NCI-H2196 treated with DMSO at 0.1 percent for 48 hours (cell line): ENCODE measurements around the gene VAV2.
A peak's percentile ranks its signal among the peaks of the same experiment; 100 is the strongest.

Source experiments
- DNase-seq: peaks from one replicate; lab custom pipeline; 2025; ENCODE audit not compliant: unreplicated experiment; lab: John Stamatoyannopoulos, UW

Gene VAV2

GRCh38 chr9:133737774-133738639 is 254.1 kb downstream of the VAV2 start, which contains the start of gene SARDH:
SARDH (minus strand) TSS chr9:133738352; CDS start chr9:133734173, 4,179 bp downstream.
- DNase-seq, result peak; percentile 74

GRCh38 chr9:133737071-133737773 is 254.9 kb downstream of the VAV2 start:
- peak; percentile 71 for DNase-seq

DNA sequence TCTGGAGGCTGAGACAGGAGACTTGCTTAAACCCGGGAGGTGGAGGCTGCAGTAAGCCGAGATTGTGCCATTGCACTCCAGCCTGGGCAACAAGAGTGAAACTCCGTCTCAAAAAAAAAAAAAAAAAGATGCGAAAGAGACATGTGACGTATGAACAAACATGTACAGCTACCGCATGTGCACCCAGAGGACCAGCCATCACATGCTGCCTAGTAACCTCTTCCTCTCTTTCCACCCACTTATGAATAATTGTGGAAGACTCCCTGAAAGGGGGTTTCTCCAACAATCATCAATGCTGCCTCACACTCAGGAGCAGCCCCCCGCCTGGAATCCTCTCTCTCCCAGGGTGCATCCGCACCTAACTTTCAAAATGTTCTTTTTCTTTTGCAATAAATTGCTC is 256.2 kb downstream of the VAV2 start:
- DNase-seq, result no peak

DNA sequence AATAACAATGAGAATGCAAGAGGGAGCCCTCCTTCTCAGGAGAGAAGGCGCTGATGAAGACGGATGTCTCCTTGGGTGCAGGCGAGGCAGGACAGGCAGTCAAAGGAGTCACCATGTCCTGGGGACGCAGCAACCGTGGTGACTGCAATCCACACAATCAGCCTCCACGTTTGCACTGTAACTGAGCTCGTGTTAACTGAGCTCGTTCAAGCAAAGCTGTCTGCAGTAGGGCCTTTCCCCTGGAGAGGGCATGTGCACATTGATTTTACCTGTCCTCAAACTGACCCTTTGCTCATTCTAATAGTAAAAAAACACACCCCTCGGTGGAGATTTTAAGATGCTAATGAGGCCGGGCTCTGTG is 256.7 kb downstream of the VAV2 start:
- DNase-seq, result no peak

DNA sequence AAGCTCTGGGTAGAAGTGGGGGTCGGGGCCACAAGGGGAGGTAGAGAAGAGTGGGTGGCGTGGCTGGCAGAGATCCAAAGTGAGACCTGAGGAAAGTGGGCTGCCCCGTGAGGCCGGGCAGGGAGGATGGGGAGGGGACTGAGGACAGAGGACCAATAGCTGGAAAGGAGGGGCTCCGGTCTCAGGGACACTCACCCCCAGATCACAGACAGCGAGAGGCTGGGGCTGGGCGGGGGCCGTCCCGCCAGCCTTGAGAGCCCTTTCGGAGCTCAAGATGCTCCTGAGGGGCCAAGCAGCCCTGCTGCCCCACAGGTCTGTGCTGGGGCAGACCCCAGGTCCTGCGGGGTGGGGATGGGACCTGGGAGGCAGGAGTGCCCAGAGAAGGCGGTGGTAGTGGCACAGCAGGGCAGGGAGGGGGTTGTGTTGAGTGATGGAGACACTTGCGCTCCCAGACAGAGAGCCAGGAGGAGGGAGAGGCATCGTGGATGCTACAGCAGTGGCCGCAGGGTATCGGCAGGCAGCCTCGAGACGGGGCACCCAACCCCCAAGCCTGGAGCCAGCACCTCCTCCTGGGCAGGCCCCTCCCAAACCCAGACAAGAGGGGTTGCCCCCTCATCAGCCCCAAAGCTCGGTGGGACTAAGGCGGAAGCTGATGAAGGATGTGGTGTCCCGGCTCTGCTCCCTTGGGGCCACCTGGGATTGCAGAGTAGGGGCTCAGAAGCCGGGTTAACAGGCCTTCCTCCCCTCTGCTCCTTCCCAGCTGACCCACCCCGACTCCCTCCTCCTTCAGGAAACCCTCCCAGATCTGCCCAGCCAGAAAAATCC is 257.3 kb downstream of the VAV2 start:
- no peak for DNase-seq

DNA sequence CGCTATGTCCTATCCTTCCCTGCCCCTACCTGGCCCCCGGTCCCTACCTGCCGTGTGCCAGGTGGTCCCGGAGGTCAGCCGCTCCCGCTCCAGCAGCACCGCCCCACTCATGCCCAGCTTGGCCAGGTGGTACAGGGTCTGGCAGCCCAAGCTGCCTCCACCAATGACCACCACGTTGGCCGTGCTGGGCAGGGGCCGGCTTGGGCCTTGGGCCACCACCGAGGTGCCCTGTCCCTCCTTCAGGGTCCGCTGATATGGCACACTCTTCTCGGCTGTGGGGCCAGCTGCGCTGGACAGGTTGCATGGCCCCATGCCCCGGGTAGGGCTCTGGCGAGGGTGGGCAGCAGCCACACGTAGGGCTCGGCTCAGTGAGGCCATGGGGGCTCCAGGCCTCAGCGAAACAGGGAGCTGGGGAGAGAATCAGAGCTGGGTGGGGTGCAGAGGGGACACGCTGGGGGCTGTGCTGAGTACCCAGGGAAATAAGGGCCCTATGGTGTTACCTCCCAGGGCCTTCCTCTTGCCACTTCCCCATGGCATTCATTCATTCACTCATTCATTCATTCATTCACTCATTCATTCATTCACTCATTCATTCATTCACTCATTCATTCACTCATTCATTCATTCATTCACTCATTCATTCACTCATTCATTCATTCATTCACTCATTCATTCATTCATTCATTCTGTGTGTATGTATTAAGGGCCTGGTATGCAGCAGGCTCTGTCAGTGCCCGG is 258.2 kb downstream of the VAV2 start:
- DNase-seq, result no peak

GRCh38 chr9:133733421-133733795 is 258.7 kb downstream of the VAV2 start:
- no peak for DNase-seq

- DNase-seq, result no peak
Measured at GRCh38 chr9:133732639-133733408, 259.3 kb downstream of the VAV2 start.

- peak; percentile 95 for DNase-seq
Measured at GRCh38 chr9:133731876-133732638, 260.1 kb downstream of the VAV2 start.

DNA sequence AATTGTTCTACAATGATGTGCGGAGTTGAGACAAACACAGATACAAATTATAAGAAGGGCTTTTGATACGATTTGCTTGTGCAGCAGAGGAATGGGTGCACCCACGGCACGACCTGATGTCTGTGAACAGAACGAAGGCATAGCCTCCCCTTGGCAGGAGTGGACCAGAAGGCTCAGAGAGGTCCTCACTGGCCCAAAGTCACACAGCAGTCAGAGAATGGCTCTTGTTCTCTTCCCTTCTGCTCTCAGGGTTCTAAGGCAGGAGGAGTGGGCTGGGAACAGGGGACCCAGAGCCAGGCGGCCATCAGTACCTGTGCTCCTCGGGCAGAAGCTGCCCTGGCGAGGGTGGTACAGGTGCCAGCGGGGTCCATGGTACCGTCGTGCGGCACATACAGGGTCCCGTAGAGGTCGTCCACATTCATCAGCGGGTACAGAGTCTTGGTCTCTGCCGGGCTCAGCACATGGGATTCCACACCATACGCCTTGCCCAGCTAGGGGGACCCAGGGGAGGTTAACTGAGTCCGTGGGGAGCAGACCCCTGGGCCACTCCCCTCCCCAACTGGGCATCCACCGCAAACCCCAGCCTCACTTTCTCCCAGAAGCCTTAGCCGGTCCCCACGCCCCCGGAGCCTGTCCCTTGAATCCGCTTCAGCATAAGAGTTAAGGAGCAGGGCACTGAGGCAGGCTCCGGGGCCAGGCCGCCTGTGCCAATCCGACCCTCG is 261.0 kb downstream of the VAV2 start:
- no peak for DNase-seq

DNA sequence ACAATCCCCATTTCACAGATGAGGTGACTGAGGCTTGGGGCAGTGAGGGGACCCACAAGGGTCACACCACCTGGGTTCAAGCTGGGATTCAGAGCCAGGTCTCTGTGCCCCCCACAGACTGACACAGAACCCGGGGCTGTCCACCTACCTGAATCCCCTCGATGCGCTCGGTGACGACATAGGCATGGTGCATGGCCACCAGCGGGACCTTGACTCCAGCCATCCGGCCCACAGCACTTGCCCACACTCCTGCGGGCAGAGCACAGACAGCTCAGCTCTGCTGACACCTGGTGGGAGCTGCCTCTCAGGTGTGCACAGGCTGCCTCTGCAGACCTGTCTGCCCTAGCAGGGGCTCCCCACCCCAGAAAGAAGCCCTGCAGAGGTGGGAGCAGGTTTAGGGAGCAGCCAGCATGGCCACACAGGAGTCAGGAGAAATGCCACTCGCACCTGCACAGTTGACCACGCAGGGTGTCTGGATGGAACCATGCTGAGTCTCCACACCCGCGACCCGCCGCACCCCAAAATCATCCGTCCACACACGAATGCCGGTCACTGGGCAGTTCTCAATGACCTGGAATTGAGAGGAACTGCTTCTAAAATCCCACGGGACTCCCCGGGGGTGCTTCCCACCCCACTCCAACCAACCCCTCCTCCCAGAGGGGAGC is 262.4 kb downstream of the VAV2 start:
- no peak for DNase-seq

DNA sequence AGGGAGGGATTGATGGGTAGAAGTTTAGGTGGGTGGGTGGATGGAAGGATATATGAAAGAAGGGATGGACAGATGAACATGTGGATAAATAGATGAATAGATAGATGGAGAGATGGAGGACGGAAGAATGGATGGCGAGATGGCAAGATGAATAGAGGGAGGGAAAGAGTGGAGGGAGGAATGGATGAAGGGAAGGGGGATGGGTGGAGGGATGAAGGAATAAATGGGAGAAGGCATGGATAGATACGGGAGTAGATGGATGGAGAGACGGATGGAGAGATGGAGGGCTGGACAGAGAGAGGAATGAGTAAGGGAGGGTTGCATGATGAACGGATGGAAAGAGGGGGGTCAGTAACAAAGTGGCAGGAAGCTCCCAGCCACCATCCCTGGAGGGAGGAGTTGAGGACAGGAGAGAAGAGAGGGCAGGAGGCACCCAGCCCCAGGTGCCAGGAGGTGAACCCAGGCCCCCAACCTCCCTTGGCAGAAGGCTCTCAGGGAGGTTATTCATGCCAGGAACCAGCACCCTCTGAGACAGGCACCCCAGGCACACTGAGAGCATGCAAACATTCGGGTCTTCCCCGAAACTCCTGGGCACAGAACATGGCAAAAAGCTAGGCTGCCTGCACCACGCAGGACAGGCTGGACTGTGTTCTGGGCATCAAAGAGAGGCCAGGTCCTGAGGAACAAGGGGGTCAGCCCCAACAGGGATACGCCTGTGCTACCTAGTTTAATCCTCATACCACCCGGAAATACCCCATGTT is 263.1 kb downstream of the VAV2 start:
- DNase-seq, result no peak

- no peak for DNase-seq
Measured at GRCh38 chr9:133727876-133728441, 264.2 kb downstream of the VAV2 start.

GRCh38 chr9:133727277-133727875 is 264.7 kb downstream of the VAV2 start:
- no peak for DNase-seq

DNA sequence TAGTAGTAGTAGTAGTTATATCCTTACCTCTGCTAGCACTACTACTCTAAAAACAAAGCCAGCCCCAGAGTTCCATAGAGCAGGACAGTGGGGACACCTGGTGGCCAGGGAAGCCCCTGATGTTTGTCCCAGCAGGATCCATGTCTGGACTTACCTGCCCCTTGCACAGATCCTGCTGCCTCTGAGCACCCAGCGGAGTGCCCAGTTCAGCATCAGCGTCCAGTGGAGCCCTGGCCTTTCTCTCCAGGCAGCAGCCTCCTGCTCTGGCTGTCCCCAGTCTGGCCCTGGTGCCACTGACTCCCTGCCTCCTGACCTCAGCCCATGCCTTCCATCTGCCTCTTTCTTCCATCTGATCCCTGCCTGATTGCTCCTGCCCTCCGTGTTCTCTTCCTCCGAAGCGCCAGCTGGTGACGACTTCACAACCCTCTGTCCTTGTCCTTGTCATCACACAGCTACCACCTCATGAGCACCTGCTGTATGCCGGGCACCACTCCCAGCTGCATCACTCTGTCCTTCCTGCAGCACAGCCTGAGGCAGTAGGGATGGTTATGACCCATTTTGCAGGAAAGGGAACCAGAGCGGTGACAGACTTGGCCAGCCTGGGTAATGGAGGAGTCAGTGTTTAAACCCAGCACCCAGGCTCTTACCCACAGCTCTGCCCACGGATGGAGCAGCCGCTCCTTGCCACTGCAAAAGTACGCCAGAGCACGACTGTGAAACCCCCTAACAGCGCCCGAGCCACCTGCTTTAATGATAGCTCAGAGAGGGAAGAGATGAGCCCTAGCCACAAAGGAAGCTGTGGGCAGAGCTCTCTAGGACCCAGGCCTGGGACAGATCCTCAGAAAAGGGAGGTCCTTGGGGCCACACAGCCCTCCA is 265.5 kb downstream of the VAV2 start:
- DNase-seq, result peak; percentile 38

- DNase-seq, result no peak
Measured at GRCh38 chr9:133725886-133726285, 266.2 kb downstream of the VAV2 start.
